H1 (cell line): Measurements from ENCODE around the gene AANAT. TPM values are rescaled to one million over a fixed set of nuclear protein-coding genes. Genes with fewer than 3 reads are reported as not detected.
"Not testable (repeated sequence)": the region's sequence is repeated elsewhere in the genome, so short reads cannot be mapped to it uniquely, and the experiment has no call there.

Experiments used
- CTCF ChIA-PET: fragments of 300-600 bp; sonication (Branson Sonifier 250); formaldehyde crosslinking; loops from one replicate; lab custom pipeline; 2021; ENCODE audit not compliant: partially characterized antibody; lab: Charles Lee
- POLR2A ChIA-PET: fragments of 300-600 bp; sonication (Branson Sonifier 250); formaldehyde crosslinking; loops from one replicate; lab custom pipeline; 2021; ENCODE audit warnings: inconsistent platforms; ENCODE audit not compliant: partially characterized antibody; lab: Charles Lee
- DNase-seq, 2 experiments: peaks; one replicate each; pipeline versions ENCODE4 v3.0.0 to v3.0.0-alpha.2; 2010 to 2022; ENCODE audit warnings: low spot score in 2 of 2, low read depth in 1 of 2, mixed read lengths in 1 of 2
- FAIRE-seq: peaks from 2 replicates; lab custom pipeline; 2011; peaks lifted over from hg19 to GRCh38; lab: Jason Lieb, UNC
- H2AFZ ChIP-seq: 2 replicates; pipeline ENCODE4 v1.8.1; 2012; ENCODE audit warnings: low read length, inconsistent platforms
- H2AK5ac ChIP-seq: 2 replicates; pipeline ENCODE4 v1.6.1; 2013; ENCODE audit warnings: low read depth, low read length
- H2BK120ac ChIP-seq: replicated peaks from 2 replicates; pipeline ENCODE3; 2013; ENCODE audit warnings: low read depth, low read length, inconsistent platforms
- H2BK12ac ChIP-seq: 2 replicates; pipeline ENCODE4 v1.6.1; 2013; ENCODE audit warnings: low read depth, low read length
- H2BK15ac ChIP-seq: 2 replicates; pipeline ENCODE4 v1.6.1; 2013; ENCODE audit warnings: low read length
- H2BK20ac ChIP-seq: 2 replicates; pipeline ENCODE4 v1.6.1; 2013; ENCODE audit warnings: low read length
- H2BK5ac ChIP-seq: 2 replicates; pipeline ENCODE4 v1.6.1; 2013; ENCODE audit warnings: low read depth, low read length
- H3K14ac ChIP-seq: 2 replicates; pipeline ENCODE4 v1.6.1; 2013; ENCODE audit warnings: inconsistent platforms; ENCODE audit not compliant: insufficient read length
- H3K18ac ChIP-seq: 2 replicates; pipeline ENCODE4 v1.6.1; 2013; ENCODE audit warnings: low read length; ENCODE audit errors: extremely low read depth
- H3K23ac ChIP-seq: 2 replicates; pipeline ENCODE4 v1.6.1; 2013; ENCODE audit warnings: inconsistent platforms; ENCODE audit not compliant: insufficient read length
- H3K23me2 ChIP-seq: 2 replicates; pipeline ENCODE4 v1.6.1; 2013; ENCODE audit warnings: low read depth, low read length
- H3K27ac ChIP-seq: 2 replicates; pipeline ENCODE4 v1.6.1; 2011; ENCODE audit warnings: low read depth, low read length, inconsistent platforms
- H3K27me3 ChIP-seq, 4 experiments: replicated peaks in 1 of 4; 1 replicate in 1 of 4; 2 replicates in 3 of 4; pipeline versions ENCODE4 v1.6.1 to v1.8.1; 2011 to 2013; ENCODE audit warnings: low read length in 3 of 4, mild to moderate bottlenecking in 3 of 4, inconsistent platforms in 2 of 4, mixed read lengths in 2 of 4, moderate library complexity in 1 of 4; ENCODE audit not compliant: control insufficient read depth in 3 of 4, insufficient read depth in 3 of 4; ENCODE audit errors: extremely low read depth in 1 of 4
- H3K36me3 ChIP-seq, 4 experiments: 2 replicates each; pipeline versions ENCODE4 v1.6.1 to v1.8.1; 2011 to 2013; ENCODE audit warnings: mild to moderate bottlenecking in 4 of 4, low read length in 3 of 4, moderate library complexity in 2 of 4, control low read depth in 1 of 4, inconsistent platforms in 1 of 4; ENCODE audit not compliant: insufficient read depth in 4 of 4, control insufficient read depth in 2 of 4
- H3K4ac ChIP-seq: replicated peaks from 2 replicates; pipeline ENCODE3; 2013; ENCODE audit warnings: low read length, low read depth, mixed read lengths, inconsistent platforms; ENCODE audit not compliant: insufficient read length
- H3K4me1 ChIP-seq, 4 experiments: replicated peaks in 1 of 4; 1 replicate in 1 of 4; 2 replicates in 3 of 4; pipeline versions ENCODE4 v1.6.1 to v1.8.1; 2011 to 2013; ENCODE audit warnings: low read length in 3 of 4, inconsistent platforms in 2 of 4, mixed read lengths in 1 of 4; ENCODE audit not compliant: insufficient read depth in 4 of 4, control insufficient read depth in 3 of 4
- H3K4me2 ChIP-seq, 2 experiments: 2 replicates each; pipeline versions ENCODE4 v1.6.1 to v1.8.1; 2011 to 2013; ENCODE audit warnings: low read depth in 2 of 2, low read length in 2 of 2, control low read depth in 1 of 2, inconsistent platforms in 1 of 2, mild to moderate bottlenecking in 1 of 2; ENCODE audit not compliant: insufficient read depth in 1 of 2
- H3K4me3 ChIP-seq, 4 experiments: fragments of 200-600, 300-600 bp in 1 of 4; sonication (generic), shearing (Covaris generic), sonication (Bioruptor Twin) in 1 of 4; 2 replicates each; pipeline versions ENCODE4 v1.5.1 to v1.8.1; 2011 to 2016; ENCODE audit warnings: low read length in 4 of 4, low read depth in 3 of 4, control low read depth in 2 of 4, inconsistent platforms in 2 of 4, mild to moderate bottlenecking in 2 of 4, mixed read lengths in 1 of 4, moderate library complexity in 1 of 4; ENCODE audit not compliant: insufficient read depth in 2 of 4; ENCODE audit errors: extremely low read depth in 1 of 4
- H3K56ac ChIP-seq: replicated peaks from 2 replicates; pipeline ENCODE3; 2013; ENCODE audit warnings: low read depth, mild to moderate bottlenecking, mixed read lengths, low read length, inconsistent platforms; ENCODE audit not compliant: insufficient read length
- H3K79me1 ChIP-seq: 2 replicates; pipeline ENCODE4 v1.6.1; 2013; ENCODE audit warnings: low read depth, low read length, control low read depth
- H3K79me2 ChIP-seq, 2 experiments: 2 replicates each; pipeline versions ENCODE4 v1.6.1 to v1.8.1; 2012 to 2013; ENCODE audit warnings: low read length in 2 of 2, mild to moderate bottlenecking in 2 of 2, inconsistent platforms in 1 of 2; ENCODE audit not compliant: insufficient read depth in 2 of 2, control insufficient read depth in 1 of 2
- H3K9ac ChIP-seq, 4 experiments: replicated peaks in 1 of 4; 1 replicate in 1 of 4; 2 replicates in 3 of 4; pipeline versions ENCODE4 v1.6.1 to v1.8.1; 2011 to 2013; ENCODE audit warnings: low read depth in 3 of 4, low read length in 3 of 4, control low read depth in 2 of 4, mild to moderate bottlenecking in 2 of 4, moderate library complexity in 2 of 4, inconsistent platforms in 1 of 4; ENCODE audit errors: extremely low read depth in 1 of 4
- H3K9me3 ChIP-seq, 2 experiments: 2 replicates each; pipeline versions ENCODE4 v1.6.1 to v1.8.1; 2012 to 2013; ENCODE audit warnings: mild to moderate bottlenecking in 2 of 2, moderate library complexity in 2 of 2, control low read depth in 1 of 2, inconsistent platforms in 1 of 2, low read depth in 1 of 2, low read length in 1 of 2, mixed read lengths in 1 of 2; ENCODE audit not compliant: insufficient read depth in 2 of 2
- H4K20me1 ChIP-seq, 2 experiments: replicated peaks in 1 of 2; 2 replicates each; pipeline versions ENCODE3 to v1.8.1; 2011 to 2013; ENCODE audit warnings: inconsistent platforms in 2 of 2, low read length in 2 of 2, mild to moderate bottlenecking in 1 of 2; ENCODE audit not compliant: insufficient read depth in 2 of 2, control insufficient read depth in 1 of 2
- H4K5ac ChIP-seq: 2 replicates; pipeline ENCODE4 v1.6.1; 2013; ENCODE audit warnings: low read length, low read depth, mixed read lengths, inconsistent platforms; ENCODE audit not compliant: insufficient read length
- H4K8ac ChIP-seq: 2 replicates; pipeline ENCODE4 v1.8.0; 2013; ENCODE audit warnings: mild to moderate bottlenecking, moderate library complexity, low read length, inconsistent platforms; ENCODE audit not compliant: insufficient read depth; ENCODE audit errors: extremely low read depth
- H4K91ac ChIP-seq: replicated peaks from 2 replicates; pipeline ENCODE3; 2013; ENCODE audit warnings: low read length, mixed read lengths, inconsistent platforms; ENCODE audit not compliant: insufficient read length
- WGBS, 2 experiments: shearing (Covaris generic) in 1 of 2; methylation state at CpG; one replicate each; pipeline versions ENCODE4 v1.1.6 to v1.1.7; 2013 to 2015; ENCODE audit warnings: low lambda C conversion rate in 2 of 2, mixed read lengths in 2 of 2, inconsistent platforms in 1 of 2, low coverage in 1 of 2, missing lambda C conversion rate in 1 of 2; ENCODE audit not compliant: insufficient replicate concordance in 2 of 2, insufficient coverage in 1 of 2, insufficient read length in 1 of 2; ENCODE audit errors: extremely low coverage in 1 of 2, missing lambda C conversion rate in 1 of 2; 5-methylcytosine and 5-hydroxymethylcytosine counted together
- polyA plus RNA-seq, 7 experiments: library from polyadenylated mRNA; depleted of rRNA in 3 of 7; stranded (reverse) in 5 of 7; unstranded in 2 of 7; fragments of >200 nt in 5 of 7; fragments of 200-250 nt in 2 of 7; gene quantifications; 1 replicate in 5 of 7; 2 replicates in 1 of 7; 4 replicates in 1 of 7; pipeline versions ENCODE4 v1.2.1 to v1.2.3, GENCODE V29; 2011 to 2013; ENCODE audit warnings: missing spikeins in 2 of 7, mixed read lengths in 2 of 7
- total RNA-seq: library from RNA; stranded (reverse); fragmentation: NEBNext Ultra II Directional; extraction: Animal tissue kit (Norgen Biotek cat#: 25700); gene quantifications from 2 replicates; pipeline ENCODE4 v1.2.1, GENCODE V29; 2021

AANAT gene
- total and polyA plus RNA-seq, 2 of the 8 experiments (the other 6 are each of a cell fraction or from before 2014, with no cell fraction given): 0.53 TPM; not detected in 1

- not testable (repeated sequence) for H3K79me1 ChIP-seq, H3K4me3 ChIP-seq, H3K18ac ChIP-seq, H2AK5ac ChIP-seq, H2BK12ac ChIP-seq, H2BK5ac ChIP-seq, H4K91ac ChIP-seq, H2BK120ac ChIP-seq, H3K9ac ChIP-seq, H3K4ac ChIP-seq, FAIRE-seq, H3K36me3 ChIP-seq, H3K23me2 ChIP-seq, H3K56ac ChIP-seq, H3K27ac ChIP-seq, H2BK20ac ChIP-seq, H3K4me1 ChIP-seq, DNase-seq, H3K14ac ChIP-seq, H4K8ac ChIP-seq, H4K5ac ChIP-seq, H2BK15ac ChIP-seq, H3K4me2 ChIP-seq, H3K79me2 ChIP-seq, H3K27me3 ChIP-seq, H2AFZ ChIP-seq, H3K9me3 ChIP-seq, H3K23ac ChIP-seq, H4K20me1 ChIP-seq
- CTCF ChIA-PET: interaction anchor here (0.6 to 20.2 kb wide), 29 partner anchors 10 to 229 kb away, joined by 3 to 446 read pairs (median 5); partner anchors contain the start of genes AANAT, SPHK1 and UBE2O
- 84% methylated on average over 14 of the region's 14 CpGs; no CpG with 5 or more reads in 1 of the 2 experiments for WGBS, 2 experiments
- POLR2A ChIA-PET: interaction anchor here (1.1 kb wide), 1 partner anchor 10 kb away, joined by 3 read pairs; no protein-coding TSS in a partner anchor
These were observed 41.2 kb downstream of the AANAT start for GRCh38 chr17:76508472-76509063.
